Gastrocnemius medialis (tissue), 4 donors: ENCODE results near the gene SLC6A8. TPM values are rescaled to one million over a fixed set of nuclear protein-coding genes. Genes with fewer than 3 reads are reported as not detected.
"Not testable (repeated sequence)": the region's sequence is repeated elsewhere in the genome, so short reads cannot be mapped to it uniquely, and the experiment has no call there.

Source experiments
- ATAC-seq, 2 donors: fragments of 150-250 bp; one replicate each; pipeline ENCODE4 v1.9.1; 2016
- DNase-seq, 2 donors: peaks; one replicate each; pipeline ENCODE4 v3.0.0-alpha.2; 2019
- H3K27ac ChIP-seq, 4 donors: fragments of 200-600 bp; sonication (generic); 1 replicate in 1 of 4; 2 replicates in 3 of 4; pipeline ENCODE4 v1.5.1; 2016 to 2018; ENCODE audit warnings: mild to moderate bottlenecking in 2 of 4, moderate library complexity in 1 of 4
- H3K27me3 ChIP-seq, 3 donors: fragments of 200-600 bp; sonication (generic) in 2 of 3; 1 replicate in 1 of 3; 2 replicates in 2 of 3; pipeline versions ENCODE4 v1.5.1 to v1.6.0; 2016 to 2019; ENCODE audit warnings: mild to moderate bottlenecking in 1 of 3, moderate library complexity in 1 of 3
- H3K36me3 ChIP-seq, 2 donors: fragments of 200-600 bp; sonication (generic) in 1 of 2; one replicate each; pipeline ENCODE4 v1.5.1; 2017 to 2018
- H3K4me1 ChIP-seq, 2 donors: fragments of 200-600 bp; sonication (generic) in 1 of 2; one replicate each; pipeline ENCODE4 v1.5.1; 2016 to 2017; ENCODE audit warnings: mild to moderate bottlenecking in 2 of 2
- H3K4me3 ChIP-seq, 4 donors: fragments of 200-600 bp; sonication (generic) in 3 of 4; 1 replicate in 1 of 4; 2 replicates in 3 of 4; pipeline ENCODE4 v1.5.1; 2016 to 2019; ENCODE audit warnings: mild to moderate bottlenecking in 2 of 4
- H3K9me3 ChIP-seq, 3 donors: fragments of 200-600 bp; sonication (generic) in 2 of 3; 1 replicate in 1 of 3; 2 replicates in 2 of 3; pipeline ENCODE4 v1.5.1; 2016 to 2019
- POLR2A ChIP-seq, 2 donors: fragments of 450-650 bp; IDR thresholded peaks; one replicate each; pipeline ENCODE4 v1.6.1; 2017; ENCODE audit warnings: antibody characterized with exemption in 2 of 2, mild to moderate bottlenecking in 2 of 2, moderate library complexity in 2 of 2
- in situ Hi-C, 4 donors: fragments of 200-750 bp; cut with MboI; loops; one replicate each; pipeline versions ENCODE4 v1.15.0 to v1.8.0; 2017; ENCODE audit warnings: low sequenced_read_pairs in 4 of 4
- intact Hi-C: fragments of 100-400 bp; cut with DNase I; formaldehyde crosslinking; loops from one replicate; pipeline ENCODE4 v1.15.1; 2023; ENCODE audit warnings: low total_unique reads
- total RNA-seq, 4 donors: library from RNA; depleted of rRNA; stranded (reverse); fragments of >200 nt; gene quantifications; one replicate each; pipeline versions ENCODE4 v1.1.0 to v1.2.3, GENCODE V29; 2016
- TF ChIP-seq, protein P1 (sequence below), 5 experiments: fragments of 450-650 bp in 3 of 5; fragments of 200-600 bp in 2 of 5; sonication (generic) in 2 of 5; IDR thresholded peaks in 4 of 5; conservative IDR thresholded peaks in 1 of 5; 1 replicate in 4 of 5; 2 replicates in 1 of 5; pipeline ENCODE4 v1.5.1; 2016 to 2019; ENCODE audit warnings: antibody characterized with exemption in 5 of 5, mild to moderate bottlenecking in 3 of 5, moderate library complexity in 3 of 5

The SLC6A8 gene
- total RNA-seq, 4 donors from 2014 or later, result 40.1 to 78.1 (median 45.0) TPM

DNA sequence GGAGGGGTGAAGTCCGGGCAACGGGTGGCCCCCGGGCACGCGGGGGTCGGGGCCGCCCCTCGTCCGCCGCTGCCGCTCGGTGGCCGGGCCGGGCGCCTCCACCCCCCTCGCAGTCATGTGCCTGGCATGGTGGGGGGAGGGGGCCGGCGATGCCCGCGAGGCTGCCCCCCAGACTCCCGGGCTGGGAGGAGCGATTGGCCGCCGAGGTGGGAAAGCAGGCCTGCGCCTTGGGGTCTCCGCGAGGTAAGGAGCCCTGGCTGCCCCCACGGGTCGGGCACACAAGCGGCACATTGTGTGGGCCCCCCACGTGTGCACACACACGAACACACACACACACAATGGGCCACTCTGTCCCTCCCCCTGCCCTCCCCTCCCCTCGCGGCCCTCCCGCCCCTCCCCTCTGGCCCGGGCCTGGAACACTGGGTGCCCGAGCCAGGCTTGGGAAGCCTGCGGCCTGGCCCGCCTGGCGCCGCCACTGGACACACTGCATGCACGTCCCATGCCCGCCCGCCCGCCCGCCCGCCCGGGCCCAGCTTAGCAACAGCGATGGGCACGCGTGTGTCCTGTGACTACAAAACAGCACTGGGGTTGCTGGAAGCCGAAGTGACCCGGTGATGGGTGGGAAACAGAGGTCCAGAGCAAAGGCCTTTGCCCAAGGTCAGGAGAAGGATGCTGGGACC, 1.3 kb downstream of the SLC6A8 start:
- DNase-seq (peak; percentile 54 to 83), ATAC-seq (peak; percentile 44 to 54)
- no peaks in the 10 kb centered on the region for H3K27me3 ChIP-seq
- peak overlapping the region; percentile 46 to 56 (median 49) for H3K4me3 ChIP-seq
- H3K27ac ChIP-seq, result peak overlapping the region; percentile 85 to 91 (median 90)
- in situ Hi-C loops (no loop called here), intact Hi-C loops (loop anchor here (5.0 to 10.0 kb wide), 2 partner anchors 33 to 106 kb away; partner anchors contain the start of genes ABCD1, BCAP31, IDH3G and SSR4)
- no peaks in the 10 kb centered on the region for H3K36me3 ChIP-seq
- peaks cover 0 to 35% of the 10 kb centered on the region in 2 donors for H3K4me1 ChIP-seq
- H3K9me3 ChIP-seq, result no peaks in the 10 kb centered on the region
- TF ChIP-seq POLR2A (IDR thresholded peaks at IDR 0.05), result peak; percentile 51 to 65
- TF ChIP-seq, protein P1, sequence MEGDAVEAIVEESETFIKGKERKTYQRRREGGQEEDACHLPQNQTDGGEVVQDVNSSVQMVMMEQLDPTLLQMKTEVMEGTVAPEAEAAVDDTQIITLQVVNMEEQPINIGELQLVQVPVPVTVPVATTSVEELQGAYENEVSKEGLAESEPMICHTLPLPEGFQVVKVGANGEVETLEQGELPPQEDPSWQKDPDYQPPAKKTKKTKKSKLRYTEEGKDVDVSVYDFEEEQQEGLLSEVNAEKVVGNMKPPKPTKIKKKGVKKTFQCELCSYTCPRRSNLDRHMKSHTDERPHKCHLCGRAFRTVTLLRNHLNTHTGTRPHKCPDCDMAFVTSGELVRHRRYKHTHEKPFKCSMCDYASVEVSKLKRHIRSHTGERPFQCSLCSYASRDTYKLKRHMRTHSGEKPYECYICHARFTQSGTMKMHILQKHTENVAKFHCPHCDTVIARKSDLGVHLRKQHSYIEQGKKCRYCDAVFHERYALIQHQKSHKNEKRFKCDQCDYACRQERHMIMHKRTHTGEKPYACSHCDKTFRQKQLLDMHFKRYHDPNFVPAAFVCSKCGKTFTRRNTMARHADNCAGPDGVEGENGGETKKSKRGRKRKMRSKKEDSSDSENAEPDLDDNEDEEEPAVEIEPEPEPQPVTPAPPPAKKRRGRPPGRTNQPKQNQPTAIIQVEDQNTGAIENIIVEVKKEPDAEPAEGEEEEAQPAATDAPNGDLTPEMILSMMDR (IDR thresholded peaks at IDR 0.05 in 4 of 5, conservative IDR thresholded peaks at IDR 0.05 in 1 of 5), result no peak

DNA sequence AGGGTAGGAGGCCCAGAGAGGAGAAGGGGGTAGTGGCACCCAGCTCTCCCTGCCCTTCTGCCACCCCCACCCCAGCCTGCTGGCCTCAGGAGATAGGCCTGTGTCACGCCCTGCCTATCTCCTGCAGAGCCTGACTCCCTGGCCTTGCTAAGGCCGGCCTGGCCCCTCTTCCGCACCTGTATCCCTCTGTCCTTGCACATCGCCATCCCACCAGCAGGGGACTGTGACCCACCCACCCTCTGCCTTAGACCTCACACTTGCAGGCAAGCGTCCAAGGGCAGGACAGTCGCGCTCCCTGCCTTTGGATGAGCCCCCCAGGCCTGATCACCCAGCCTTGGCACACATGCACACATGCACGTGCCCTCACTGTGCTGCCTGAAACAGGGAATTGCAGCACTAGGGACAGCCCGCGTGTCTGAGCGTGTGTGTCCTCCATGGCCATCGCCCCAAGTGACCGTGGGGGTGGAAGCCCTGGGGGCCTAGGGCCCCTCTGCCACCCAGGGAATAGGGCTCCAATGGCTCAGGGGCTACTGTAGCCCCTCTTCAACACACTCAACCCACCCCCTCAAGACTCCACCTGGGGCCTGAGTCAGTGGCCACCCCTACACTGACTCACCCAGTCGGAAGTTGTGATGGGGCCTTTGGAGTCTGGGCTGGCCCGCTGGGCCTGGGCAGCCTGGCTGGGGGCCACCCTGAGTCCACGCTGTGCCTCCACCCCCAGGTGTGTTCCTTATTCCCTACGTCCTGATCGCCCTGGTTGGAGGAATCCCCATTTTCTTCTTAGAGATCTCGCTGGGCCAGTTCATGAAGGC, 2.1 kb downstream of the SLC6A8 start:
- intact Hi-C loops (loop anchor here (5.0 to 10.0 kb wide), 2 partner anchors 32 to 105 kb away; partner anchors contain the start of genes ABCD1, BCAP31, IDH3G and SSR4), in situ Hi-C loops (no loop called here)
- TF ChIP-seq POLR2A (IDR thresholded peaks at IDR 0.05), result no peak
- TF ChIP-seq, protein P1 (IDR thresholded peaks at IDR 0.05 in 4 of 5, conservative IDR thresholded peaks at IDR 0.05 in 1 of 5), result peak in 2 of 5 experiments; percentile 18 to 38
- ATAC-seq (peak; percentile 2), DNase-seq (peak in 1 of 2 donors; percentile 46)
- Histone ChIP-seq H3K9me3 (no peaks in the 10 kb centered on the region), H3K4me3 (peak overlapping the region; percentile 42 to 56 (median 48)), H3K27ac (peak overlapping the region; percentile 85 to 91 (median 90)), H3K27me3 (no peaks in the 10 kb centered on the region), H3K36me3 (peaks cover 0 to 6% of the 10 kb centered on the region in 2 donors), H3K4me1 (peaks cover 0 to 39% of the 10 kb centered on the region in 2 donors)

DNA sequence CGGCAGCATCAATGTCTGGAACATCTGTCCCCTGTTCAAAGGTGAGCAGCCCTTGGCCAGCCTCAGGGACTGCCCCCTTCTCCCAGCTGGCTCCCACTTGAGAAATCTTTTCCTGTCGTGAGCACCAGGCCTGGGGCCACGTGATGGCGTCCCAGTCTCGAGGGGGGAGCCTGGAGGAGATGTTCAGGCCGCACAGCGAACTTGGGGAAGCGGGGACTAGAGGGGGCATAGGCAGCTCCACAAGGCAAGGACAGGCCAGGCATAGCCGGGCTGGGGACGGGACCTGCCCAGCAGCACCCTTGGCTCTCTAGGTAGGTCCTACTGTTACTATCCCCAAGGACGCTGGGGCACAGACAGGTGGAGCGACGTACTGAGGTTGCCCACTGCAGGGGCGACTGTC, 2.7 kb downstream of the SLC6A8 start:
- Histone ChIP-seq H3K27ac (peak overlapping the region; percentile 85 to 91 (median 90)), H3K9me3 (no peaks in the 10 kb centered on the region), H3K27me3 (no peaks in the 10 kb centered on the region), H3K36me3 (peaks cover 0 to 9% of the 10 kb centered on the region in 2 donors), H3K4me1 (peaks cover 0 to 45% of the 10 kb centered on the region in 2 donors), H3K4me3 (peak overlapping the region; percentile 42 to 56 (median 48))
- intact Hi-C loops, result no loop called here
- no peak for ATAC-seq
- in situ Hi-C loops, result no loop called here
- DNase-seq, result peak in 1 of 2 donors; percentile 33
- no peak for TF ChIP-seq POLR2A (IDR thresholded peaks at IDR 0.05)
- TF ChIP-seq, protein P1 (IDR thresholded peaks at IDR 0.05 in 4 of 5, conservative IDR thresholded peaks at IDR 0.05 in 1 of 5), result no peak

DNA sequence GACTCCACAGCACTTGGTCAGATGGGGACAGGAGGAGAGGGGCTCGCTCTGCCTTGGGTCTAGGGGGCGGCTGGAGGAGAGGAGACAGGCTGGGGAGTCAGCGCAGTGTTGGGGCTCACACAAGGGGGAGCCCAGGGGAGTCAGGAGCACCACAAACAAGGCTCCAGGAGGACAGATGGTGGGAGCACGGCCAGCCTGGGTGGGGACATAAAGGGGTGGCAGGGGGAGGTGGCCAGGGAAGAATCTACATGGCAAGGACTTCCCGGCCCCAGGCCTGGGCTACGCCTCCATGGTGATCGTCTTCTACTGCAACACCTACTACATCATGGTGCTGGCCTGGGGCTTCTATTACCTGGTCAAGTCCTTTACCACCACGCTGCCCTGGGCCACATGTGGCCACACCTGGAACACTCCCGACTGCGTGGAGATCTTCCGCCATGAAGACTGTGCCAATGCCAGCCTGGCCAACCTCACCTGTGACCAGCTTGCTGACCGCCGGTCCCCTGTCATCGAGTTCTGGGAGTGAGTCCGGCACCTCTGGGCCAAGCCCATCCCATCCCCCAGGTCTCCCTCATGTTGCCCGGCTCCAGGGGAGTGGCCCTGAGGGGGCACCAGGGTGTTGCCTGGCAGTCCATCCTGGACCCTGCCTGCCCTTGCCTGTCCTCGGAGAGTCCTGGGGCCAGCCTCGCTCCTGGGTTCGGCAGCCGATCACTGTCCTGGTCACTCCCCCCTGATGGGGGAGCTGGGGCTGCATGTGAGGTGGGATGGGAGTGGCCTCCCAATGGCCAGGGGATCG, 3.5 kb downstream of the SLC6A8 start:
- DNase-seq, result peak in 1 of 2 donors; percentile 12
- ATAC-seq, H3K9me3 ChIP-seq, intact Hi-C loops, in situ Hi-C loops, H3K36me3 ChIP-seq, H3K27me3 ChIP-seq: not testable (repeated sequence)
- peak overlapping the region in 1 of 4 donors; percentile 50 for H3K4me3 ChIP-seq
- H3K27ac ChIP-seq, result peak overlapping the region; percentile 85 to 91 (median 90)
- H3K4me1 ChIP-seq, result peaks cover 0 to 53% of the 10 kb centered on the region in 2 donors
